NCI-H1930 (cell line): ENCODE results near the gene SORBS2.

Source experiments
- DNase-seq, 2 experiments: peaks; one replicate each; lab custom pipeline; 2025; lab: John Stamatoyannopoulos, UW

Gene SORBS2

GRCh38 chr4:185677637-185678314 lies 134.2 kb downstream of the SORBS2 start:
- DNase-seq: no peak

GRCh38 chr4:185672618-185673017 lies 139.4 kb downstream of the SORBS2 start:
- DNase-seq: no peak

DNA sequence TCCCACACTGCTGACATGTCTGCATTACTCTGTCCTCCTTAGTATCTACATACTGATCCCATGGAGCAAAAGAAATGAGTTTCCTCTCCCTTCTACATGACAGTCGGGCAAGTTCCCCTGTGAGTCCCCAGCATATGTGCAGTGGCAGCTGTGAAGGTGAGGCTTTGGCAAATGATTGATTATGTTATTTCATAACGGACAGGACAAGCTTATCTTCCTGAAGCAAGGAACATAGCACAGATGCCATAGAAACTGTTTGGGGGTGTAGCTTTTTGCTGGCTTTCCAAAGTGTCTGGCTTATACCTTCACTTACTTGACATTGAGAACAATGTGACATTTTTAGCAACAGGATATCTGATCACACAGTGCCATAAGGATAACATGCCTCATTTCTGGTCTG lies 139.8 kb downstream of the SORBS2 start:
- no peak for DNase-seq

DNA sequence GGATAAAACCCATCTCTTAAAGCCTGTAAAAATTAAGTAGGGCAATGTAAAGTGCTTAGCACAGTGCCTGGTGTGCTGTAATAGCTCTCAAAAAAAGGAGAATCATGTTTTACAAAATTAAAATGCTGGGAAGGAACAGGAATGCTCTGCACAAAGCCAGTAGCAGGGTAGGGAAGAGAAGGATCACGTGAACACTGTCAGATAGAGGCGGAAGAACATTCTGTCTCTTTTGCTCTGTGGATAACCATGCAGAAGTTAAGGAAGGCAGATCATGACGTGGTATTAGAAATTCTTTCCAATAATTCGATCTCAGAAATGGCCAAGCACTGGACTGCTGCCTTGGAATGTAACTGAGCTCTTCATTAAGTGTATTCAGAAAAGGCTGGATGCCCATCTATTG lies 140.5 kb downstream of the SORBS2 start:
- no peak for DNase-seq

GRCh38 chr4:185671066-185671465 lies 140.9 kb downstream of the SORBS2 start:
- DNase-seq: no peak

DNA sequence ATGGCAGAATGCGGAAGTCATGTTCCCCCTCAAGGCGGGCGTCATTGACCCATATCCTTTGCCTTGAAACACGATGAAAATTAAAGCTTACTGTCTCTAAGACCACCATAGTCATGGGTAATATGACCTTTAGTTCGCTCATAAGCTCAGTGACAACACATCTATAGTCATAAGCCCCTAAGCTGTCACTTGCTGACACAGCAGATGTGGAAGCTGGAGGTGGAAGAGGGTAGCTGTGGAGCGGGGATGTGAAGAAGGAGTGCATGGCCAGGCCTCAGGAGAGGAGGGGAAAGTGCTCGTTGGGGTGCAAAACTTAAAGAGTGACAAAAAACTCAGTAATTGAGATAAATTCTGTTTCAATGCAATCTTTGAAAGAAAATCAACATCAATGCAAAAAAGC lies 142.7 kb downstream of the SORBS2 start:
- DNase-seq: no peak

DNA sequence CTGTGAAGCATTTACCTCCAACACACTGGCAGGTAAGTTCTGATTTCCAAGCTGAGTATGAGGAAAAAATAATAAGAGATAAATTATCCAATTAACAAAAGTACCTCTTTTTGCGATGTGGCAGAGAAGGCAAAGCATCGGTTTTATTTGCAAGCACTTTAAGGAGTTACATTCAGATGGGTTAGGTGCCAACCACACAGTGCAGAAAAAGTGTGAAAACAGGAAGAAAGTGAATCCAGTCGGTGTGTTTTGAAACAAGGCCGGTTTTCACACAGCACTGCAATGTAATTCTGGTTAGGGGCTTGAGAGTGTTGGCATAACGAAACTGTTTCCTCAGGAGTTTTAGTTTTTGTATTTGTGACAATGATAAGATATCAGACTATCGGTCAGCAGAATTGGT lies 145.8 kb downstream of the SORBS2 start:
- DNase-seq: no peak

DNA sequence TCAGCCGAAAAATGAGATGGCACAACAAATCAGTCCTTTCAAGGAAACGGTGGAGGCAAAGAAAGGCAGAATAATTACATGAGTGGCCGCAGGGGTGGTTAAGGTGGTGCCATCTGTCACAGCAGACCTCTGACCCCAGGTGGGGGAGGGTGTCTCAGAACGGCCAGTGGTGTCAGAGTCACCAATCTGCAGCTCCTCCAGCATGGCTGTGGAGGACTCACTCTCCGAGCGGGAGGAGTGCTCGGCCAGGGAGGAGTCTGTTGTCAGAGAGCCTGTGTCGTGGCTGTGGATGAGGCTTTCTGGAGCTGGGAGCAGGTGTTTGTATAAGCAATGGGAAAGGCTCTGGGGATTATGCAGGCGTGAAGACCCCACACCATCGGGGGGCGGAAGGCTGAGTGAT lies 146.3 kb downstream of the SORBS2 start:
- DNase-seq: no peak

DNA sequence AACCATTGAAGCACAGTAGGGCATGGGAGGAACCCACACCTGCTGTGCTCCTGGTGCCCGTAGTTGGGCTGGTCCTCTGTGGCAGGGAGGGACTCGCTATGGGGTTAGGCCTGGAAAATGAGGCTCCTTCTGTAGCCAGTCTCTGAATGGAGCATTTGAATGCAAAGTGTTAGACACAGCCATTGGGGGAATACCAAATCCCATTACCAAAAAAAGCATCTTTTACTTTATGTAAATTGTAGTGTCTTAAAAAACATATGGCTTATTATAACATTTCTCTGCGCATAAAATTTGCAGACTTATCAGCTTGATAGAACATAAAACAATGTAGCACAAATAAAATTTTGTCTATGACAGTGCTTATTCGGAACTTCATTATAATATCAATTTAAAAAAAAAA lies 147.5 kb downstream of the SORBS2 start:
- no peak for DNase-seq

- DNase-seq: no peak
Measured at GRCh38 chr4:185662030-185662778, 149.8 kb downstream of the SORBS2 start.

GRCh38 chr4:185660340-185660739 lies 151.7 kb downstream of the SORBS2 start:
- no peak for DNase-seq

GRCh38 chr4:185657699-185658098 lies 154.3 kb downstream of the SORBS2 start:
- DNase-seq: no peak

DNA sequence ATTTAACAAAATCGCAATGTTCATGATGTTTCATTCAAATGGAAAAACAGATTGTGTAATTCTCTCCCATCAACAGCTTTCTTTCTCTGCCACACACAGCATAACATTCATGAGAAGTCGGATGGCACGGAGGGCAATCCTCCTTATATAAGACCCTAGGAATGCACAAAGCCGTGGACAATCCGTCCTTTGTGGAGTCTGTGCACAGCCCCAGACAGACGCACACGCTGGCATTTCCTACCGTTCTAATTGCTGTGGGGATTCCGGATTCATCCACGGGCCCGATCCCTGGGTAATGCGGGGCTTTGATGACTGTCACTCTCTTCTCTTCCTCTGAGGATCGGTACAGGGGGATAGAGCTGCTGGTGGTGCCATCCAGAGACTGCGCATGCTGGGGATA lies 154.8 kb downstream of the SORBS2 start:
- no peak for DNase-seq

DNA sequence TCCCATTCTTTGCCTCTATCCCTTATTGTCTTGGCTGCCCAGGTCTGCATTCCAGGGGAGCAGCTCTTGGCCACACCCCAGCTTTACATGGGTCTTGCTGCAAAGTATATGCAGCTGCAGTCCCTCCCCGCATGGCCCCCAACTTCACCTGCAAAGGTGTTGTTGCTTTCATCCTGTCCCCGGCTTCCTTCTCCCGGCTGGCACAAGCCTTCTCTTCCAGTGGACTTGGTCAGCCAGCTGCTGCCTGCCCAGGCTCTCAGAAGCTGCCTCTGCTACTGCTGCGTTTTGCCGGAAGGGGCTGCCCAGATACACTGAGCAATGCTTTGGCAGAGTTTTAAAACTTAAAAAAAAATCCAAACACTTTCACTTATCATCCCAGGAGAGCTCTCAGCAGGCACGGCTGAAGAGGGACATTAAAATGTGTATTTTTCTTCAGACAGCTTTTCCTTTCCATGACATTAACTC lies 155.5 kb downstream of the SORBS2 start:
- DNase-seq: no peak

- no peak for DNase-seq
Measured at GRCh38 chr4:185654965-185655554, 156.9 kb downstream of the SORBS2 start.

DNA sequence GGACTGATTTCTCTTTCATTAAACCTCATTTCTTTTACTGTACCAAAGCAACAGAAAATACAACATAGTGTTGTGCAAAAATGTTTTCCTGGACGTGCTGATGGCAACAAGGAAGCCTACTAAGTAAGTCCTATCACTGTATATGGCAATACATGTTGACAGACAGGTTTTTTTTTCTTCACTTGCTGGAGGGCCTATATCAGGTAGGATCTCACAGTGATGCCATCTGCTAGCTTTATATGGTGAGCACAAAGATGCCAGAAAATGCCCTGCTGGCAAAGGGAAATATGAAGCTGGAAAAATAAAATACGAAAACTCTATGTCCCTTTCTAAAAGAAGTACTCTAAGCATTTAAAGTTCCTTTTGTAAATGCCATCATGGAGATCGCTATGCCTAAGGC lies 157.7 kb downstream of the SORBS2 start:
- no peak for DNase-seq

- no peak for DNase-seq
Measured at GRCh38 chr4:185651851-185652250, 160.1 kb downstream of the SORBS2 start.

- DNase-seq: no peak
Measured at GRCh38 chr4:185651137-185651677, 160.8 kb downstream of the SORBS2 start.

- no peak for DNase-seq
Measured at GRCh38 chr4:185648631-185649030, 163.4 kb downstream of the SORBS2 start.

DNA sequence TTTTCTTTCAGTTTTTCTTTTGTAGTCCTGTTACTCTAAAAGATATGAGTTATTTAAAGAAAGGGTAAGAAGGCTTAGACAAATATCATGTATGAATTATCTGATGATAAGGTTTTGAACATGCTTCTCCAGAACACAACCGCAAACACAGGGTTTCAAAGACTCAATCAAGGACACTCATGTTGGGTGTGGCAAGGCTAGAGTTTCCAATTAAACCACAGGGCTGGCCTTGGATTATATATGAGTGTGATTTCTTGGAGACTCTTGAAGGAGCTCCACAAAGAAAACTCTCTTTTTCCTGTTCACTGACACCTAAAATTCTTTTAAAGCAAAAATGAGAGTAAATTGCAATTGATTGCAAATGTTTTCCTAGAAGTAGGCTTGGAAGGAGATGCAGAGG lies 166.6 kb downstream of the SORBS2 start:
- DNase-seq: no peak

- no peak for DNase-seq
Measured at GRCh38 chr4:185644408-185644807, 167.6 kb downstream of the SORBS2 start.

DNA sequence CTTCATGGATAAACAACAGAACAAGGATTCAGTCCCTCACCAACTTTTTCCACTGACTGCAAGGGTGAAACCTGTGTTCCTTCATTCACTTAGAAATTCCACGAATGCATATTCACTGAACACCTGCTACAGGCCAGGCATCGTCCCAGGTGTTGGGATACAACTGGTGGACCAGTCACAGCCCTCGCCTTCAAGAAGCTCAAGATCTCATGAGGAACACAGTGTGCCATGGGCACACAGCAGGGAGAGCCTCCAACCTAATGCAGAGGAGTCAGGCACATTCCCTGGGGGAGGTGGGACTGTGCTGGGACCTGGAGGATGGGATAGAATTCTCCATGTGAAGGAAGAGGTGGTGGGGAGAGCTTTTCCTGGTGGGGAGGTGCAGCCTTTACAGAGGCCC lies 169.1 kb downstream of the SORBS2 start:
- no peak for DNase-seq
